A549 (cell line): ENCODE data around the gene ALOX5. TPM values are rescaled to one million over a fixed set of nuclear protein-coding genes. Genes with fewer than 3 reads are reported as not detected.

Source experiments
- ATAC-seq, 2 experiments: fragments of 200-7000 bp in 1 of 2; fragments of >200 bp in 1 of 2; cut with Nextera tagmentation in 1 of 2; cut with Tn5 transposase in 1 of 2; 3 replicates each; pipeline versions ENCODE4 v1.8.0 to v1.9.1; 2018 to 2020; ENCODE audit warnings: mild to moderate bottlenecking in 1 of 2, moderate library complexity in 1 of 2
- CTCF ChIA-PET: fragments of 300-600 bp; sonication (Branson Sonifier 250); formaldehyde crosslinking; extraction: SDS; loops from one replicate; lab custom pipeline; 2021; ENCODE audit warnings: antibody characterized with exemption, inconsistent platforms; lab: Yijun Ruan, JAX
- POLR2A ChIA-PET: fragments of 350-600 bp; formaldehyde crosslinking; extraction: SDS; loops from one replicate; lab custom pipeline; 2021; ENCODE audit warnings: antibody characterized with exemption, inconsistent platforms; lab: Yijun Ruan, JAX
- DNase-seq, 2 experiments: peaks; one replicate each; pipeline versions ENCODE4 v3.0.0 to v3.0.0-alpha.2; 2011 to 2016; ENCODE audit warnings: low read depth in 1 of 2, low spot score in 1 of 2
- FAIRE-seq: peaks from 2 replicates; lab custom pipeline; 2011; peaks lifted over from hg19 to GRCh38; lab: Jason Lieb, UNC
- H3K27ac ChIP-seq, 2 experiments: fragments of >200 bp; sonication (Bioruptor Twin); formaldehyde crosslinking; 3 replicates each; pipeline ENCODE4 v1.5.1; 2016 to 2017
- H3K4me1 ChIP-seq: fragments of >200 bp; sonication (Bioruptor Twin); formaldehyde crosslinking; 3 replicates; pipeline ENCODE4 v1.6.1; 2016
- H3K4me2 ChIP-seq: fragments of >200 bp; sonication (Bioruptor Twin); formaldehyde crosslinking; 3 replicates; pipeline ENCODE4 v1.6.1; 2016
- H3K4me3 ChIP-seq: fragments of >200 bp; sonication (Bioruptor Twin); formaldehyde crosslinking; 3 replicates; pipeline ENCODE4 v1.5.1; 2016
- H3K9me3 ChIP-seq: fragments of >200 bp; sonication (Bioruptor Twin); formaldehyde crosslinking; 3 replicates; pipeline ENCODE4 v1.6.1; 2016
- BHLHE40 ChIP-seq: IDR thresholded peaks from 2 replicates; pipeline ENCODE4 v1.6.1; 2012; ENCODE audit warnings: low read depth, low read length, inconsistent platforms
- CBX2 ChIP-seq: fragments of 200-600 bp; sonication (generic); IDR thresholded peaks from 2 replicates; pipeline ENCODE4 v1.6.1; 2016; ENCODE audit warnings: low read depth, mild to moderate bottlenecking, borderline replicate concordance
- CHD2 ChIP-seq: fragments of 150-350 bp; IDR thresholded peaks from 2 replicates; pipeline ENCODE4 v1.6.1; 2014; ENCODE audit warnings: low read length; ENCODE audit not compliant: partially characterized antibody
- EHMT2 ChIP-seq: fragments of 200-600 bp; sonication (generic); IDR thresholded peaks from 2 replicates; pipeline ENCODE4 v1.6.1; 2016; ENCODE audit warnings: antibody characterized with exemption, low read depth, mild to moderate bottlenecking, moderate library complexity
- EP300 ChIP-seq, 2 experiments: fragments of >200 bp; sonication (Bioruptor Twin); formaldehyde crosslinking; IDR thresholded peaks; 2 replicates in 1 of 2; 3 replicates in 1 of 2; pipeline ENCODE4 v1.6.1; 2016 to 2017
- FOSB ChIP-seq: fragments of 250-450 bp; sonication (Bioruptor Pico); IDR thresholded peaks from 2 replicates; pipeline ENCODE4 v1.5.0; 2020; ENCODE audit warnings: mild to moderate bottlenecking, moderate library complexity
- FOSL2 ChIP-seq, 2 experiments: fragments of 450-650 bp in 1 of 2; fragments of >200 bp in 1 of 2; sonication (Bioruptor Twin) in 1 of 2; formaldehyde crosslinking; IDR thresholded peaks; 2 replicates each; pipeline versions ENCODE4 v1.5.0 to v1.6.1; 2016 to 2020; ENCODE audit warnings: mild to moderate bottlenecking in 1 of 2, moderate library complexity in 1 of 2
- FOXS1 ChIP-seq: fragments of 250-450 bp; sonication (Bioruptor Pico); IDR thresholded peaks from 2 replicates; pipeline ENCODE4 v1.5.0; 2020; ENCODE audit warnings: mild to moderate bottlenecking, moderate library complexity
- HDAC2 ChIP-seq: fragments of 200-600 bp; sonication (generic); IDR thresholded peaks from 2 replicates; pipeline ENCODE4 v1.6.1; 2016
- HEYL ChIP-seq: fragments of 250-450 bp; sonication (Bioruptor Pico); IDR thresholded peaks from 2 replicates; pipeline ENCODE4 v1.8.0; 2021; ENCODE audit warnings: mild to moderate bottlenecking, moderate library complexity
- HOXB13 ChIP-seq: fragments of 250-450 bp; sonication (Bioruptor Pico); IDR thresholded peaks from 2 replicates; pipeline ENCODE4 v1.5.0; 2020; ENCODE audit warnings: low read depth, mild to moderate bottlenecking, moderate library complexity
- KDM5A ChIP-seq: fragments of 200-600 bp; sonication (generic); IDR thresholded peaks from 2 replicates; pipeline ENCODE4 v1.6.1; 2016; ENCODE audit warnings: antibody characterized with exemption, mild to moderate bottlenecking
- MAFK ChIP-seq: fragments of 450-650 bp; IDR thresholded peaks from 2 replicates; pipeline ENCODE4 v1.6.1; 2014; ENCODE audit not compliant: partially characterized antibody
- MAX ChIP-seq: IDR thresholded peaks from 2 replicates; pipeline ENCODE4 v1.6.1; 2012
- MYC ChIP-seq: IDR thresholded peaks from 2 replicates; pipeline ENCODE4 v1.6.1; 2012; ENCODE audit warnings: mild to moderate bottlenecking, inconsistent platforms, low read length, improper control_type of control experiment, borderline replicate concordance
- NPAS2 ChIP-seq: fragments of 250-450 bp; sonication (Bioruptor Pico); IDR thresholded peaks from 2 replicates; pipeline ENCODE4 v1.8.0; 2022; ENCODE audit warnings: mild to moderate bottlenecking, moderate library complexity, borderline replicate concordance
- POLR2AphosphoS2 ChIP-seq: conservative IDR thresholded peaks from 2 replicates; pipeline ENCODE4 v1.6.1; 2012; ENCODE audit warnings: low read length, improper control_type of control experiment, inconsistent platforms
- RAD21 ChIP-seq, 2 experiments: fragments of >200 bp in 1 of 2; sonication (Bioruptor Twin) in 1 of 2; formaldehyde crosslinking in 1 of 2; IDR thresholded peaks in 1 of 2; conservative IDR thresholded peaks in 1 of 2; 2 replicates in 1 of 2; 3 replicates in 1 of 2; pipeline ENCODE4 v1.6.1; 2012 to 2018; ENCODE audit warnings: inconsistent platforms in 1 of 2
- RCOR1 ChIP-seq: fragments of 150-350 bp; IDR thresholded peaks from 2 replicates; pipeline ENCODE4 v1.6.1; 2014; ENCODE audit warnings: antibody characterized with exemption, low read length, low read depth
- RNF2 ChIP-seq: fragments of 200-600 bp; sonication (generic); IDR thresholded peaks from 2 replicates; pipeline ENCODE4 v1.6.1; 2016; ENCODE audit warnings: low read depth, mild to moderate bottlenecking, antibody characterized with exemption, moderate library complexity, borderline replicate concordance
- SREBF2 ChIP-seq: fragments of 450-650 bp; IDR thresholded peaks from 2 replicates; pipeline ENCODE4 v1.6.1; 2014; ENCODE audit warnings: mild to moderate bottlenecking, moderate library complexity
- ZFP36 ChIP-seq: fragments of 450-650 bp; IDR thresholded peaks from 2 replicates; pipeline ENCODE4 v1.6.1; 2014; ENCODE audit warnings: borderline replicate concordance; ENCODE audit not compliant: partially characterized antibody
- ZSCAN20 ChIP-seq: fragments of 250-450 bp; sonication (Bioruptor Pico); IDR thresholded peaks from 2 replicates; pipeline ENCODE4 v1.8.0; 2022; ENCODE audit warnings: mild to moderate bottlenecking, moderate library complexity
- WGBS: methylation state at CpG from one replicate; pipeline ENCODE4 v1.1.6; 2017; ENCODE audit errors: missing lambda C conversion rate; 5-methylcytosine and 5-hydroxymethylcytosine counted together
- polyA plus RNA-seq, 4 experiments: library from polyadenylated mRNA; depleted of rRNA in 3 of 4; stranded (reverse); fragments of >200 nt; fragmentation: RNase III in 1 of 4; extraction: RNeasy Plus Mini Kit Qiagen cat#74134 plus additional on column Dnase treatment in 1 of 4; gene quantifications; 2 replicates in 3 of 4; 3 replicates in 1 of 4; pipeline ENCODE4 v1.2.3, GENCODE V29; 2011 to 2017
- TF ChIP-seq, protein P1 (sequence below): fragments of 450-650 bp; IDR thresholded peaks from 2 replicates; pipeline ENCODE4 v1.6.1; 2014; ENCODE audit warnings: antibody characterized with exemption

Gene ALOX5
- polyA plus RNA-seq, 2 of the 4 experiments (the other 2 are of a cell fraction) = 0.18 to 0.40 TPM

DNA sequence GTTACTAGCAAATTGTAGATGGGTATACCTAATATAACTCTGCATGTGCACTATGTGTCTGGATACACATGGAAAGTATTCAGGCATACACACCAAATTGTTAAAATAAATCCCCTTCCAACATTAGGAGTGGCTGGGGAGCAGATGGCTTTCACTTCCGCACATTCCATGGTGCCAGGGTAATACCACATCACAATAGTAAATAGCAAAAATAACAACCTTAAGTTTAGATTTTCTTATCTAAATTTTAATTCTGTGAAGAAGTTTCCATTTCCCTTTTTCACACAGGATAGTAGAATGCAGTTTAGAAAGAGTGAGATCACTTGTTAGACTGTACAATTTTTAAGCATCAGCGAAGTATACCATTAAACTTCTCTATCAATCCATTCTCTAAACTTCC, 5.8 kb upstream of the ALOX5 start:
- TF ChIP-seq HOXB13 (CRISPR knock-in tag) = no peak
- Histone ChIP-seq H3K4me3 (no peak overlapping the region), H3K27ac (no peak overlapping the region), H3K4me2 (no peak overlapping the region), H3K4me1 (no peaks in the 10 kb centered on the region), H3K9me3 (no peaks in the 10 kb centered on the region)
- WGBS = 41% methylated on average over 2 of the region's 2 CpGs
- POLR2A ChIA-PET = no interaction called here
- DNase-seq = no peak
- CTCF ChIA-PET = no interaction called here
- no peak for ATAC-seq
- FAIRE-seq = no peak

- CTCF ChIA-PET = interaction anchor here (0.6 kb wide), 1 partner anchor 10 kb away, joined by 3 read pairs; no protein-coding TSS in a partner anchor
- no peak for FAIRE-seq
These were observed 3.6 kb upstream of the ALOX5 start for GRCh38 chr10:45370202-45370955.

GRCh38 chr10:45371560-45371959, 2.5 kb upstream of the ALOX5 start:
- H3K4me2 ChIP-seq = no peak overlapping the region
- H3K4me3 ChIP-seq = no peak overlapping the region
- 2% methylated on average over 4 of the region's 4 CpGs for WGBS
- H3K27ac ChIP-seq = no peak overlapping the region
- H3K9me3 ChIP-seq = no peaks in the 10 kb centered on the region
- no peak for FAIRE-seq
- peaks cover 10% of the 10 kb centered on the region; the same call in 2 of the 3 replicates for H3K4me1 ChIP-seq
- CTCF ChIA-PET = no interaction called here
- TF ChIP-seq MAFK = no peak
- no peak for TF ChIP-seq MAX
- TF ChIP-seq RNF2 = peak; percentile 56; the same call in 1 of the 2 replicates
- POLR2A ChIA-PET = no interaction called here
- no peak for ATAC-seq
- no peak for DNase-seq

More at GRCh38 chr10:45370202-45370955, 3.6 kb upstream of the ALOX5 start:
- 28% methylated on average over 6 of the region's 6 CpGs for WGBS
- no peak for ATAC-seq
- no peak overlapping the region for H3K4me3 ChIP-seq
- no peak overlapping the region for H3K4me2 ChIP-seq
- POLR2A ChIA-PET = no interaction called here
- no peak for TF ChIP-seq NPAS2 (CRISPR knock-in tag)
- TF ChIP-seq FOSB (CRISPR knock-in tag) = no peak
- TF ChIP-seq MYC = no peak
- TF ChIP-seq SREBF2 = no peak
- no peak for TF ChIP-seq FOXS1 (CRISPR knock-in tag)
- TF ChIP-seq HDAC2 = no peak
- no peak for TF ChIP-seq EHMT2
- TF ChIP-seq, all 56 proteins: peak for 0
- H3K9me3 ChIP-seq = no peaks in the 10 kb centered on the region
- no peak for DNase-seq
- H3K27ac ChIP-seq = no peak overlapping the region
- H3K4me1 ChIP-seq = peaks cover 10% of the 10 kb centered on the region; the same call in 2 of the 3 replicates

DNA sequence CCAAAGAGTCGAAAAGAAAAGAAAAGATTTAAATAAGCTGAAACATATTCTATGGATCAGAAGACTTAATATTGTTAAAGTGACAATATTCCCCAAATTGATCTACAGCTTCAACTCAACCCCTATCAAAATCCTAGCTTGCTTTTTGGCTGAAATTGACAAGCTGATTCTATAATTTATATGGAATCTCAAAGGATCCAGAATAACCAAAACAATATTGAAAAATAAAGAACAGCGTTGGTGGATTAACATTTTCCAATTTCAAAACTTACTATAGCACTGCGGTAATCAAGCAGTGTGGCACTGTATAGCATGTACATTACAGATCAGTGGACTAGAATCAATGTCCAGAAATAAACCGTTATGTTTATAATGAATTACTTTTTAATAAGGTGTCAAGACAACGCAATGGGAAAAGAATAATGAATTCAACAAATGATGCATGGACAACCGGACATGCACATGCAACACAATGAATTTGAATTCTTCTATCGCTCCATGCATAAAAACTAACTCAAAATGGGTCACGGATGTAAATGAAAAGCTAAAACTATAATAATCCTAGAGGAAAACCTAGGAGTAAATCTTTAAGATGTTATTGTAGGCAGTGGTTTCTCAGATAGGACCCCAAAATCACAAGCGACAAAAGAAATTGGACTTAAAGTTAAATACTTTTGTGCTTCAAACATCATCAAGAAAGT, 1.6 kb upstream of the ALOX5 start:
- peak; percentile 8 for TF ChIP-seq ZFP36
- TF ChIP-seq BHLHE40 = no peak
- 69% methylated on average over 9 of the region's 9 CpGs for WGBS
- H3K4me2 ChIP-seq = no peak overlapping the region
- no peaks in the 10 kb centered on the region for H3K9me3 ChIP-seq
- H3K4me3 ChIP-seq = no peak overlapping the region
- H3K4me1 ChIP-seq = peaks cover 10% of the 10 kb centered on the region; the same call in 2 of the 3 replicates
- DNase-seq (no peak), ATAC-seq (no peak), FAIRE-seq (no peak)
- ChIA-PET CTCF (no interaction called here), POLR2A (no interaction called here)
- no peak overlapping the region for H3K27ac ChIP-seq

DNA sequence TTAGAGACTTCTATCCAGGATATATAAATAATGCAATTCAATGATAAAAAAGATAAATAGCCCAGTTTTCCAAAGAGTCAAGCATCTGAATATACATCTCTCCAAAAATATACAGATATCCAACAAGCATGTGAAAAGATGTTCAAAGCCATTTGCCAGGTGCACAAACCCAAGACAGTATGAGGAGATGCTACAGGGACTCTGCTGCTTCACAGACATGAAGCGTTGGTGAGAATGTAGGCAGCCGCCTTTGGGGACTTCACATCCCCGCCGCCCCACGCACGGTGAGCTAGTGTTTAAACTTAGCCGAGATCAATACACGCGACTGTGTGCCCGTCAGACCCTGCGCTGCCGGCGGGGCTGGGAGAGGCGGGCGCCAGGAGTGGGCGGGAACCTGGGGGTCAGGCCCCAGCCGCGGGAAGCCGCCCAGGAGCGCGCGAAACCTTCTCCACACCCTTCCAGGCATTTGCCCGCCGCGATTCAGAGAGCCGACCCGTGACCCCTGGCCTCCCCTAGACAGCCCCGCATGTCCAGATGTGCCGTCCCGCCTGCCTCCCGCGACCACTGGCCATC, 927 bp upstream of the ALOX5 start:
- DNase-seq (no peak), ATAC-seq (peak; percentile 41 to 72), FAIRE-seq (no peak)
- H3K4me3 ChIP-seq = peak overlapping the region; percentile 48
- peaks cover 10% of the 10 kb centered on the region; the same call in 2 of the 3 replicates for H3K4me1 ChIP-seq
- ChIA-PET CTCF (no interaction called here), POLR2A (no interaction called here)
- no peak overlapping the region for H3K27ac ChIP-seq
- WGBS = 4% methylated on average over 12 of the region's 32 CpGs
- H3K4me2 ChIP-seq = peak overlapping the region; percentile 89
- H3K9me3 ChIP-seq = no peaks in the 10 kb centered on the region
- TF ChIP-seq MAX (no peak), RAD21 (conservative IDR thresholded peaks at IDR 0.05 in 1 of 2, IDR thresholded peaks at IDR 0.05 in 1 of 2) (no peak), EP300 (IDR thresholded peaks at IDR 0.05) (no peak), FOXS1 (CRISPR knock-in tag) (no peak), RCOR1 (no peak), HEYL (CRISPR knock-in tag) (no peak), CHD2 (no peak), FOSL2 (IDR thresholded peaks at IDR 0.05) (no peak), FOSL2 (CRISPR knock-in tag; IDR thresholded peaks at IDR 0.05) (no peak), ZFP36 (no peak), CBX2 (no peak), KDM5A (no peak), ZSCAN20 (no peak), POLR2AphosphoS2 (no peak)
- TF ChIP-seq, protein P1, sequence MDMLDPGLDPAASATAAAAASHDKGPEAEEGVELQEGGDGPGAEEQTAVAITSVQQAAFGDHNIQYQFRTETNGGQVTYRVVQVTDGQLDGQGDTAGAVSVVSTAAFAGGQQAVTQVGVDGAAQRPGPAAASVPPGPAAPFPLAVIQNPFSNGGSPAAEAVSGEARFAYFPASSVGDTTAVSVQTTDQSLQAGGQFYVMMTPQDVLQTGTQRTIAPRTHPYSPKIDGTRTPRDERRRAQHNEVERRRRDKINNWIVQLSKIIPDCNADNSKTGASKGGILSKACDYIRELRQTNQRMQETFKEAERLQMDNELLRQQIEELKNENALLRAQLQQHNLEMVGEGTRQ = no peak
